GM23248 (cell line): ENCODE measurements around the gene HADHA. TPM values are rescaled to one million over a fixed set of nuclear protein-coding genes. Genes with fewer than 3 reads are reported as not detected.
A peak's percentile ranks its signal among the peaks of the same experiment; 100 is the strongest.

Source experiments
- DNase-seq: peaks from one replicate; pipeline ENCODE4 v3.0.0-alpha.2; 2015
- H2AFZ ChIP-seq: fragments of 200-600 bp; sonication (generic); 2 replicates; pipeline ENCODE4 v1.6.1; 2016; ENCODE audit warnings: antibody characterized with exemption
- H3F3A ChIP-seq: fragments of 200-600 bp; sonication (generic); 2 replicates; pipeline ENCODE4 v1.6.1; 2016; ENCODE audit warnings: mild to moderate bottlenecking, antibody characterized with exemption, mixed run types; ENCODE audit not compliant: insufficient read depth
- H3K27ac ChIP-seq: fragments of 200-600 bp; sonication (generic); 2 replicates; pipeline ENCODE4 v1.5.1; 2016; ENCODE audit warnings: mild to moderate bottlenecking
- H3K27me3 ChIP-seq: fragments of 200-600 bp; sonication (generic); replicated peaks from 2 replicates; pipeline ENCODE4 v1.6.1; 2016; ENCODE audit warnings: mild to moderate bottlenecking; ENCODE audit not compliant: insufficient read depth
- H3K36me3 ChIP-seq: fragments of 200-600 bp; sonication (generic); 2 replicates; pipeline ENCODE4 v1.6.1; 2016; ENCODE audit warnings: low read depth, mild to moderate bottlenecking
- H3K4me1 ChIP-seq: fragments of 200-600 bp; sonication (generic); 2 replicates; pipeline ENCODE4 v1.6.1; 2016; ENCODE audit warnings: mild to moderate bottlenecking; ENCODE audit not compliant: insufficient read depth
- H3K4me2 ChIP-seq: fragments of 200-600 bp; sonication (generic); one replicate; pipeline ENCODE4 v1.6.1; 2016; ENCODE audit warnings: mild to moderate bottlenecking; ENCODE audit not compliant: unreplicated experiment
- H3K4me3 ChIP-seq: fragments of 200-600 bp; sonication (generic); 2 replicates; pipeline ENCODE4 v1.5.1; 2016; ENCODE audit warnings: mild to moderate bottlenecking
- H3K79me2 ChIP-seq: fragments of 200-600 bp; sonication (generic); 2 replicates; pipeline ENCODE4 v1.6.1; 2016; ENCODE audit warnings: mild to moderate bottlenecking; ENCODE audit not compliant: insufficient read depth
- H3K9ac ChIP-seq: fragments of 200-600 bp; sonication (generic); 2 replicates; pipeline ENCODE4 v1.6.1; 2016; ENCODE audit warnings: mild to moderate bottlenecking
- H3K9me2 ChIP-seq: fragments of 200-600 bp; sonication (generic); 2 replicates; pipeline ENCODE4 v1.6.1; 2016; ENCODE audit warnings: mixed run types, mild to moderate bottlenecking, moderate library complexity; ENCODE audit not compliant: insufficient read depth
- H3K9me3 ChIP-seq: fragments of 200-600 bp; sonication (generic); one replicate; pipeline ENCODE4 v1.6.1; 2017; ENCODE audit warnings: low read depth
- H4K20me1 ChIP-seq: fragments of 200-600 bp; sonication (generic); 2 replicates; pipeline ENCODE4 v1.6.0; 2016; ENCODE audit not compliant: insufficient read depth
- EZH2 ChIP-seq: fragments of 200-600 bp; sonication (generic); IDR thresholded peaks from 2 replicates; pipeline ENCODE4 v1.6.1; 2018; ENCODE audit warnings: antibody characterized with exemption, mild to moderate bottlenecking; ENCODE audit not compliant: insufficient read depth, poor library complexity, severe bottlenecking
- EZH2phosphoT487 ChIP-seq: fragments of 200-600 bp; sonication (generic); IDR thresholded peaks from 2 replicates; pipeline ENCODE4 v1.6.1; 2018; ENCODE audit warnings: antibody characterized with exemption, moderate library complexity, mild to moderate bottlenecking, low read depth; ENCODE audit not compliant: insufficient read depth
- WGBS, 2 experiments: methylation state at CpG; one replicate each; pipeline ENCODE4 v1.1.6; 2015 to 2017; ENCODE audit warnings: low lambda C conversion rate in 2 of 2, low coverage in 1 of 2; ENCODE audit errors: missing lambda C conversion rate in 2 of 2; 5-methylcytosine and 5-hydroxymethylcytosine counted together
- in situ Hi-C: fragments of 300-500 bp; cut with MboI; formaldehyde crosslinking; loops from 2 replicates; pipeline ENCODE4 v1.15.0; 2020
- polyA plus RNA-seq: library from polyadenylated mRNA; unstranded; fragments of >200 nt; fragmentation: Nextera tagmentation; extraction: Ambion mirVana; gene quantifications from 2 replicates; pipeline ENCODE4 v1.2.1, GENCODE V29; 2016
- total RNA-seq: library from RNA; depleted of rRNA; stranded (reverse); fragments of >200 nt; shearing (Covaris generic); gene quantifications from 2 replicates; pipeline ENCODE4 v1.2.3, GENCODE V29; 2014

Gene HADHA
- total and polyA plus RNA-seq, 2 experiments from 2014 or later: 121 to 122 TPM

GRCh38 chr2:26238311-26238958, 6.0 kb downstream of the HADHA start:
- no peak for TF ChIP-seq EZH2
- no peak for TF ChIP-seq EZH2phosphoT487
- Histone ChIP-seq H3K36me3 (peaks cover 41% of the 10 kb centered on the region), H3K27me3 (no peaks in the 10 kb centered on the region), H3K4me1 (peaks cover 18% of the 10 kb centered on the region; the same call in 1 of the 2 replicates), H4K20me1 (peaks cover 6% of the 10 kb centered on the region; the same call in 1 of the 2 replicates), H3K4me3 (no peak overlapping the region), H3F3A (peaks cover 4% of the 10 kb centered on the region; the same call in 1 of the 2 replicates), H3K79me2 (peaks cover 68% of the 10 kb centered on the region), H2AFZ (no peak overlapping the region), H3K9ac (no peak overlapping the region), H3K4me2 (no peak overlapping the region), H3K9me2 (no peaks in the 10 kb centered on the region), H3K27ac (no peak overlapping the region), H3K9me3 (no peaks in the 10 kb centered on the region)
- 59 to 69% methylated on average over 4 of the region's 4 CpGs for WGBS, 2 experiments
- in situ Hi-C loops: no loop called here
- DNase-seq: peak; percentile 45

GRCh38 chr2:26237868-26238267, 6.6 kb downstream of the HADHA start:
- peaks cover 47% of the 10 kb centered on the region for H3K36me3 ChIP-seq
- H3K27ac ChIP-seq: no peak overlapping the region

GRCh38 chr2:26235089-26235488, 9.3 kb downstream of the HADHA start:
- H3K4me3 ChIP-seq: no peak overlapping the region
- in situ Hi-C loops: no loop called here
- H3K4me1 ChIP-seq: peaks cover 6% of the 10 kb centered on the region; the same call in 1 of the 2 replicates
- no peak overlapping the region for H3K27ac ChIP-seq
- peaks cover 69% of the 10 kb centered on the region for H3K36me3 ChIP-seq
- TF ChIP-seq EZH2phosphoT487 (no peak), EZH2 (no peak)
- peak; percentile 9 for DNase-seq
- no peak overlapping the region for H3K9ac ChIP-seq
- no peak overlapping the region for H3K4me2 ChIP-seq
- no peaks in the 10 kb centered on the region for H3K9me3 ChIP-seq
- peaks cover 34% of the 10 kb centered on the region for H3K79me2 ChIP-seq
- H2AFZ ChIP-seq: no peak overlapping the region
- peaks cover 6% of the 10 kb centered on the region; the same call in 1 of the 2 replicates for H4K20me1 ChIP-seq
- WGBS, 2 experiments: 78 to 80% methylated on average over 9 of the region's 9 CpGs
- no peaks in the 10 kb centered on the region for H3F3A ChIP-seq
- H3K9me2 ChIP-seq: no peaks in the 10 kb centered on the region
- H3K27me3 ChIP-seq: no peaks in the 10 kb centered on the region

More at GRCh38 chr2:26237868-26238267, 6.6 kb downstream of the HADHA start:
- no peak overlapping the region for H3K9ac ChIP-seq
- in situ Hi-C loops: no loop called here
- no peak overlapping the region for H2AFZ ChIP-seq
- TF ChIP-seq EZH2: no peak
- no peak for TF ChIP-seq EZH2phosphoT487
- peaks cover 6% of the 10 kb centered on the region; the same call in 1 of the 2 replicates for H4K20me1 ChIP-seq
- H3K4me3 ChIP-seq: no peak overlapping the region
- H3K79me2 ChIP-seq: peaks cover 62% of the 10 kb centered on the region
- H3K4me2 ChIP-seq: no peak overlapping the region
- 52 to 71% methylated on average over 1 of the region's 1 CpG for WGBS, 2 experiments
- no peaks in the 10 kb centered on the region for H3K9me3 ChIP-seq
- peaks cover 18% of the 10 kb centered on the region; the same call in 1 of the 2 replicates for H3K4me1 ChIP-seq
- H3K27me3 ChIP-seq: no peaks in the 10 kb centered on the region
- no peak for DNase-seq
- no peaks in the 10 kb centered on the region for H3F3A ChIP-seq
- H3K9me2 ChIP-seq: no peaks in the 10 kb centered on the region

- WGBS, 2 experiments: 96 to 100% methylated on average over 2 of the region's 2 CpGs
- DNase-seq: no peak
- peaks cover 90% of the 10 kb centered on the region for H3K36me3 ChIP-seq
Observed at GRCh38 chr2:26230806-26231205, 13.6 kb downstream of the HADHA start.

More at GRCh38 chr2:26230806-26231205, 13.6 kb downstream of the HADHA start:
- TF ChIP-seq EZH2phosphoT487 (no peak), EZH2 (no peak)
- no peaks in the 10 kb centered on the region for H3K9me2 ChIP-seq
- H3F3A ChIP-seq: no peaks in the 10 kb centered on the region
- no peaks in the 10 kb centered on the region for H3K79me2 ChIP-seq
- H3K9ac ChIP-seq: no peak overlapping the region
- no peak overlapping the region for H2AFZ ChIP-seq
- H3K27ac ChIP-seq: no peak overlapping the region
- H4K20me1 ChIP-seq: no peaks in the 10 kb centered on the region
- no peak overlapping the region for H3K4me2 ChIP-seq
- no peak overlapping the region for H3K4me3 ChIP-seq
- H3K27me3 ChIP-seq: no peaks in the 10 kb centered on the region
- in situ Hi-C loops: no loop called here
- no peaks in the 10 kb centered on the region for H3K9me3 ChIP-seq
- H3K4me1 ChIP-seq: no peaks in the 10 kb centered on the region
